Smooth muscle cell (in vitro differentiated cells): ENCODE data around the gene PRDM10. TPM values are rescaled to one million over a fixed set of nuclear protein-coding genes. Genes with fewer than 3 reads are reported as not detected.

ENCODE experiments used
- DNase-seq: peaks from one replicate; lab custom pipeline; 2025; ENCODE audit not compliant: unreplicated experiment; lab: John Stamatoyannopoulos, UW
- H2AFZ ChIP-seq: fragments of 200-600 bp; sonication (generic); 2 replicates; pipeline ENCODE4 v1.6.0; 2016; ENCODE audit warnings: antibody characterized with exemption, low read depth, mild to moderate bottlenecking
- H3F3A ChIP-seq: fragments of 200-600 bp; sonication (generic); 2 replicates; pipeline ENCODE4 v1.6.0; 2017; ENCODE audit warnings: antibody characterized with exemption, low read depth
- H3K27ac ChIP-seq: fragments of 200-600 bp; sonication (generic); 2 replicates; pipeline ENCODE4 v1.5.1; 2016; ENCODE audit warnings: low read depth, mild to moderate bottlenecking
- H3K27me3 ChIP-seq: fragments of 200-600 bp; sonication (generic); 2 replicates; pipeline ENCODE4 v1.6.1; 2016; ENCODE audit warnings: low read depth, mild to moderate bottlenecking
- H3K36me3 ChIP-seq: fragments of 200-600 bp; sonication (generic); 2 replicates; pipeline ENCODE4 v1.5.1; 2016; ENCODE audit warnings: low read depth
- H3K4me1 ChIP-seq: fragments of 200-600 bp; sonication (generic); 2 replicates; pipeline ENCODE4 v1.5.1; 2016; ENCODE audit warnings: low read depth
- H3K4me2 ChIP-seq: fragments of 200-600 bp; sonication (generic); 2 replicates; pipeline ENCODE4 v1.6.0; 2016; ENCODE audit warnings: mild to moderate bottlenecking
- H3K4me3 ChIP-seq: fragments of 200-600 bp; sonication (generic); 2 replicates; pipeline ENCODE4 v1.5.1; 2016; ENCODE audit warnings: mild to moderate bottlenecking
- H3K79me2 ChIP-seq: fragments of 200-600 bp; sonication (generic); 2 replicates; pipeline ENCODE4 v1.6.0; 2016; ENCODE audit warnings: low read depth, mild to moderate bottlenecking
- H3K9ac ChIP-seq: fragments of 200-600 bp; sonication (generic); 2 replicates; pipeline ENCODE4 v1.6.0; 2016; ENCODE audit warnings: low read depth
- H3K9me3 ChIP-seq: fragments of 200-600 bp; sonication (generic); replicated peaks from 2 replicates; pipeline ENCODE4 v1.5.1; 2016; ENCODE audit warnings: low read depth
- H4K20me1 ChIP-seq: fragments of 200-600 bp; sonication (generic); 2 replicates; pipeline ENCODE4 v1.6.0; 2016; ENCODE audit warnings: low read depth
- CTCF ChIP-seq: fragments of 200-600 bp; sonication (generic); IDR thresholded peaks from 2 replicates; pipeline ENCODE4 v1.5.1; 2017; ENCODE audit warnings: borderline replicate concordance, mild to moderate bottlenecking, antibody characterized with exemption; ENCODE audit not compliant: insufficient read depth, poor library complexity, severe bottlenecking
- WGBS: methylation state at CpG from one replicate; pipeline ENCODE4 v1.1.7; 2016; ENCODE audit warnings: low lambda C conversion rate; 5-methylcytosine and 5-hydroxymethylcytosine counted together
- polyA plus RNA-seq: library from polyadenylated mRNA; unstranded; fragments of >200 nt; fragmentation: Nextera tagmentation; extraction: Ambion mirVana; gene quantifications from 2 replicates; pipeline ENCODE4 v1.2.1, GENCODE V29; 2016
- total RNA-seq: library from RNA; depleted of rRNA; stranded (reverse); fragments of >200 nt; gene quantifications from 2 replicates; pipeline ENCODE4 v1.2.3, GENCODE V29; 2014

The PRDM10 gene
- total and polyA plus RNA-seq, 2 experiments from 2014 or later: 3.7 to 12.2 TPM

GRCh38 chr11:129852125-129852740 lies 150.4 kb downstream of the PRDM10 start:
- WGBS: 78% methylated on average over 15 of the region's 15 CpGs

More at GRCh38 chr11:129852125-129852740, 150.4 kb downstream of the PRDM10 start:
- H3K27ac ChIP-seq: no peak overlapping the region
- no peak overlapping the region for H3K4me3 ChIP-seq
- no peaks in the 10 kb centered on the region for H3K9me3 ChIP-seq
- no peaks in the 10 kb centered on the region for H3K4me1 ChIP-seq
- H3K4me2 ChIP-seq: no peak overlapping the region
- H4K20me1 ChIP-seq: no peaks in the 10 kb centered on the region
- H3K9ac ChIP-seq: no peak overlapping the region
- no peak for DNase-seq
- no peaks in the 10 kb centered on the region for H3K27me3 ChIP-seq
- no peak for TF ChIP-seq CTCF
- H3F3A ChIP-seq: no peaks in the 10 kb centered on the region
- no peak overlapping the region for H2AFZ ChIP-seq
- H3K79me2 ChIP-seq: no peaks in the 10 kb centered on the region
- no peaks in the 10 kb centered on the region for H3K36me3 ChIP-seq

Other genes starting within 250 kb of the PRDM10 start
- 4.0 and 4.5 TPM in 2 replicates for gene TMEM45B, start 187.0 kb downstream of the PRDM10 start, total RNA-seq
- gene TMEM45B, start 187.0 kb downstream of the PRDM10 start, polyA plus RNA-seq: 2.8 and 3.4 TPM in 2 replicates
- gene NFRKB, start 107.3 kb downstream of the PRDM10 start, total RNA-seq: 15.2 and 18.5 TPM in 2 replicates
- gene NFRKB, start 107.3 kb downstream of the PRDM10 start, polyA plus RNA-seq: 9.9 and 16.7 TPM in 2 replicates
- 146 and 161 TPM in 2 replicates for gene APLP2, start 67.1 kb upstream of the PRDM10 start, total RNA-seq
- 121 and 176 TPM in 2 replicates for gene APLP2, start 67.1 kb upstream of the PRDM10 start, polyA plus RNA-seq
- 7.7 and 9.4 TPM in 2 replicates for gene ST14, start 156.9 kb upstream of the PRDM10 start, total RNA-seq
- gene ST14, start 156.9 kb upstream of the PRDM10 start, polyA plus RNA-seq: 2.4 and 16.2 TPM in 2 replicates